Measurements from ENCODE around the gene TIMM23. TPM values are rescaled to one million over a fixed set of nuclear protein-coding genes. Genes with fewer than 3 reads are reported as not detected.

Gene TIMM23
- total and polyA plus RNA-seq, 11 donors, result 73.9 to 123 (median 85.1) TPM

DNA sequence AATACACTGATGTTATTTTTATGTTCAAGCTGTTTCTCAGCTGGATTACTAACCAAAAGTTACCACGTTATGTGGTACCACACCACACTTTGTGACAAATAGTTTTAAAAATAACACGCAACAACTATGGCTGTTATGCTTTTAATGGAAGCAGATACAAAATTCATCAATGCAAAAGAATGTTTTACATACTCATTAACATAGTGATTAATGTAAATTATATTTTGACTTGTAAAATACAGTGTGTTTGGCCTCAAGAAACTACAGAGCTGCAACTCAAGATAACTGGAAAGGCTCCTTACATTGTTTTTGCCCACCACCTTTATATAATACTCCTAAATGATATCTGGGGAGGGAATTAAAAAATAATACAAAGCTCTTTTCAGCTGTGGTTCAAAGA, 32.7 kb downstream of the TIMM23 start:
- no peak overlapping the region for H3K27ac ChIP-seq
- peaks cover 0 to 100% (median 96%) of the 10 kb centered on the region in 9 donors for H3K36me3 ChIP-seq
- ATAC-seq (no peak), DNase-seq (no peak)
- H3K4me3 ChIP-seq, result no peak overlapping the region
- 85 to 90% (median 88%) methylated on average over 2 of the region's 2 CpGs for WGBS, 4 donors
- intact Hi-C loops (cut with DNase I), result no loop called here
- TF ChIP-seq, protein P1, sequence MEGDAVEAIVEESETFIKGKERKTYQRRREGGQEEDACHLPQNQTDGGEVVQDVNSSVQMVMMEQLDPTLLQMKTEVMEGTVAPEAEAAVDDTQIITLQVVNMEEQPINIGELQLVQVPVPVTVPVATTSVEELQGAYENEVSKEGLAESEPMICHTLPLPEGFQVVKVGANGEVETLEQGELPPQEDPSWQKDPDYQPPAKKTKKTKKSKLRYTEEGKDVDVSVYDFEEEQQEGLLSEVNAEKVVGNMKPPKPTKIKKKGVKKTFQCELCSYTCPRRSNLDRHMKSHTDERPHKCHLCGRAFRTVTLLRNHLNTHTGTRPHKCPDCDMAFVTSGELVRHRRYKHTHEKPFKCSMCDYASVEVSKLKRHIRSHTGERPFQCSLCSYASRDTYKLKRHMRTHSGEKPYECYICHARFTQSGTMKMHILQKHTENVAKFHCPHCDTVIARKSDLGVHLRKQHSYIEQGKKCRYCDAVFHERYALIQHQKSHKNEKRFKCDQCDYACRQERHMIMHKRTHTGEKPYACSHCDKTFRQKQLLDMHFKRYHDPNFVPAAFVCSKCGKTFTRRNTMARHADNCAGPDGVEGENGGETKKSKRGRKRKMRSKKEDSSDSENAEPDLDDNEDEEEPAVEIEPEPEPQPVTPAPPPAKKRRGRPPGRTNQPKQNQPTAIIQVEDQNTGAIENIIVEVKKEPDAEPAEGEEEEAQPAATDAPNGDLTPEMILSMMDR (IDR thresholded peaks at IDR 0.05), result no peak
- no peak for TF ChIP-seq POLR2A (IDR thresholded peaks at IDR 0.05)
- peaks cover 0 to 15% (median 0%) of the 10 kb centered on the region in 12 donors for H3K4me1 ChIP-seq
- no peaks in the 10 kb centered on the region for H3K9me3 ChIP-seq
- H3K27me3 ChIP-seq, result no peaks in the 10 kb centered on the region

DNA sequence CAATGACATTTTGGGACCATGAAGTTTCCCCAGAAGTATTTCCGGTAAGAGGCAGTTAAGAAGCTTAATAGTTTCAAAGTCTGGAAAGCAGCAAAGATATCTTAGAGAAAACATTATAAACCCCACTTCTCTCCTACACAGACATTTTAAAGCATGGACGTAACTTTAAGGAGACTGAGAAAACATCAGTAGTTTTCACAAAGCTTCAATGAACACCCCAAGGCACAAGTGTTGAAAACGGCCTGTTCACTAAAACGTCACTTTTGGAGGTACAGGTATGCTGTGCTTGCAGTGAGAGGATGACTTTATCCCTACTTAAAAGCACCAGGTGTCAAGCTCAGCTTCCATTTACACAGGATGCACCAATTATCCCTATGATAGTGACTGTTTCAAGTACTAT, 33.1 kb downstream of the TIMM23 start:
- no peak for DNase-seq
- intact Hi-C loops (cut with DNase I), result no loop called here
- WGBS, 4 donors, result 71 to 86% (median 80%) methylated on average over 4 of the region's 4 CpGs
- Histone ChIP-seq H3K27me3 (no peaks in the 10 kb centered on the region), H3K4me3 (no peak overlapping the region), H3K27ac (no peak overlapping the region), H3K4me1 (peaks cover 0 to 16% (median 0%) of the 10 kb centered on the region in 12 donors), H3K9me3 (no peaks in the 10 kb centered on the region), H3K36me3 (peaks cover 0 to 100% (median 96%) of the 10 kb centered on the region in 9 donors)
- no peak for ATAC-seq
- TF ChIP-seq, protein P1 (IDR thresholded peaks at IDR 0.05), result no peak
- TF ChIP-seq POLR2A (IDR thresholded peaks at IDR 0.05), result no peak

DNA sequence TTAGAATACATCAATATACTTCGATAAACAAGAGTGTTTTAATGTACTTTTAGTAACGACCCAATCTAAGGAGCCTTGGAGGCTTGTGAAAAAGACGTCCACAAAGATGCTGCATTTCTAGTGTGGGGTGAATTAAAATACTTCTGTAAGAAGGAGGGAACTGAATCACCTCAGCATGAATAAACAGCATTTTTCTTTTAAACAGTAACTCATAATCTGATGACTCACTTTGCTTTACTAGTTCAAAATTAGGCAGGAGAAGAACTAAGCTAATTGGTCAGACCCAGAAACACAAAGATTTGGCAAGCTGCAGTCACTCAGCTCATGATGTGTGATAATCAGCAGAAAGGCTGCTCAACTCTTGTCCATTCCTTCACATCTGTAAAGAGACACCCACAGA, 33.9 kb downstream of the TIMM23 start:
- no peak overlapping the region for H3K4me3 ChIP-seq
- H3K27ac ChIP-seq, result no peak overlapping the region
- WGBS, 4 donors, result 66 to 86% (median 80%) methylated on average over 3 of the region's 3 CpGs
- peaks cover 0 to 16% (median 0%) of the 10 kb centered on the region in 12 donors for H3K4me1 ChIP-seq
- TF ChIP-seq, protein P1 (IDR thresholded peaks at IDR 0.05), result no peak
- TF ChIP-seq POLR2A (IDR thresholded peaks at IDR 0.05), result no peak
- intact Hi-C loops (cut with DNase I), result no loop called here
- ATAC-seq (no peak), DNase-seq (no peak)
- peaks cover 0 to 100% (median 99%) of the 10 kb centered on the region in 9 donors for H3K36me3 ChIP-seq
- no peaks in the 10 kb centered on the region for H3K27me3 ChIP-seq
- H3K9me3 ChIP-seq, result no peaks in the 10 kb centered on the region

DNA sequence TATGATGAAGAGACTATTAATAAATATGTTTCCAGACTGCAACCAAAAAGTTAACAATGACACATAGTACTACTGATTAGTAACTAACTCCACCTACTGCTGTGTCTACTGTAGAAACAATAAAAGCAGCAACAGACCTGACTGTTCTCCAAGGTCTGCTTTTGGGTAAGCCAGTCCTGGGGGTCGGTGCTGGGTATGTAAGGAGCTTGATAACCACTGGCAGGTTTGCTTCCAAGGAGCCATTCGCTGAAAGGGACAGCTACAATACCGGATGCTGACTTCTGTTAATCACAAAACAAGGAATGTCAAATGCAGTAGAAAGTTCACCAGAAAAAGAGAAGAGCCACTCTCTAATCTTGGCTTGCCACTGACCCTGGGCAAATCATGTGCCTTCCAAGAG, 40.5 kb downstream of the TIMM23 start:
- Histone ChIP-seq H3K27ac (no peak overlapping the region), H3K9me3 (no peaks in the 10 kb centered on the region), H3K4me3 (no peak overlapping the region), H3K36me3 (peaks cover 0 to 94% (median 87%) of the 10 kb centered on the region in 9 donors), H3K27me3 (no peaks in the 10 kb centered on the region), H3K4me1 (peaks cover 0 to 41% (median 20%) of the 10 kb centered on the region in 12 donors)
- no peak for DNase-seq
- 75 to 83% (median 78%) methylated on average over 3 of the region's 3 CpGs for WGBS, 4 donors
- TF ChIP-seq, protein P1 (IDR thresholded peaks at IDR 0.05), result no peak
- no peak for TF ChIP-seq POLR2A (IDR thresholded peaks at IDR 0.05)
- intact Hi-C loops (cut with DNase I), result no loop called here
- ATAC-seq, result no peak
